Breast epithelium (tissue), 3 donors: ENCODE data around the gene LIPH.

ENCODE experiments used
- POLR2A ChIP-seq: fragments of 450-650 bp; IDR thresholded peaks from one replicate; pipeline ENCODE4 v1.6.1; 2016; ENCODE audit warnings: antibody characterized with exemption, mild to moderate bottlenecking, moderate library complexity
- POLR2AphosphoS5 ChIP-seq, 3 donors: sonication (generic); formaldehyde crosslinking; IDR thresholded peaks; one replicate each; pipeline ENCODE4 v1.6.1; 2017; ENCODE audit warnings: antibody characterized with exemption in 3 of 3
- TF ChIP-seq, protein P1 (sequence below), 3 donors: fragments of 450-650 bp; IDR thresholded peaks; one replicate each; pipeline ENCODE4 v1.5.1; 2016 to 2017; ENCODE audit warnings: antibody characterized with exemption in 3 of 3, mild to moderate bottlenecking in 3 of 3, moderate library complexity in 3 of 3

DNA sequence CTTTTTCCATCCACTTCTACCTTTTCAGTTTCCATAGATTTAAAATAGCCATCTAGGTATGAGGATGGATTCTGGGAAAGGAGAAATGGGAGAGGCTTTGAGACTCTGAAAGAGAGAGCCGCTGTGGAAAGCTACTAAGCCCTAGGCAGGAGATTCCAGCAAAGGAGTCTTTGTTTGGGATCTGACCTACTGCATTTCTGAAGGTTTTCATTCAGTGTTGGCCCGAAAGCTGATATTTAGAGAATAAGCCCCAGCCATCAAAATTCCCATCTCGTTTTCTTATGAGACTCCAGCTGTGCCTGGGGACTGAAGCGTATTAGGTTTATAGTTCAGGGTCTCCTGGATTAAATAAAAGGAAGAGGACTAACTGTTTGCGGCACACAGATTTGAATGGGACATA is 19.5 kb downstream of the LIPH start:
- TF ChIP-seq POLR2A (no peak), POLR2AphosphoS5 (IDR thresholded peaks at IDR 0.05) (no peak)
- TF ChIP-seq, protein P1, sequence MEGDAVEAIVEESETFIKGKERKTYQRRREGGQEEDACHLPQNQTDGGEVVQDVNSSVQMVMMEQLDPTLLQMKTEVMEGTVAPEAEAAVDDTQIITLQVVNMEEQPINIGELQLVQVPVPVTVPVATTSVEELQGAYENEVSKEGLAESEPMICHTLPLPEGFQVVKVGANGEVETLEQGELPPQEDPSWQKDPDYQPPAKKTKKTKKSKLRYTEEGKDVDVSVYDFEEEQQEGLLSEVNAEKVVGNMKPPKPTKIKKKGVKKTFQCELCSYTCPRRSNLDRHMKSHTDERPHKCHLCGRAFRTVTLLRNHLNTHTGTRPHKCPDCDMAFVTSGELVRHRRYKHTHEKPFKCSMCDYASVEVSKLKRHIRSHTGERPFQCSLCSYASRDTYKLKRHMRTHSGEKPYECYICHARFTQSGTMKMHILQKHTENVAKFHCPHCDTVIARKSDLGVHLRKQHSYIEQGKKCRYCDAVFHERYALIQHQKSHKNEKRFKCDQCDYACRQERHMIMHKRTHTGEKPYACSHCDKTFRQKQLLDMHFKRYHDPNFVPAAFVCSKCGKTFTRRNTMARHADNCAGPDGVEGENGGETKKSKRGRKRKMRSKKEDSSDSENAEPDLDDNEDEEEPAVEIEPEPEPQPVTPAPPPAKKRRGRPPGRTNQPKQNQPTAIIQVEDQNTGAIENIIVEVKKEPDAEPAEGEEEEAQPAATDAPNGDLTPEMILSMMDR (IDR thresholded peaks at IDR 0.05), result no peak
